HG03097 (cell line): ENCODE results near the gene ATXN3.
"Not testable (repeated sequence)": the region's sequence is repeated elsewhere in the genome, so short reads cannot be mapped to it uniquely, and the experiment has no call there.

ENCODE experiments used
- ATAC-seq: cut with Tn5 transposase; IDR thresholded peaks from one replicate; pipeline ENCODE4 v1.9.1; 2021; ENCODE audit not compliant: unreplicated experiment, low FRiP score

Gene ATXN3

DNA sequence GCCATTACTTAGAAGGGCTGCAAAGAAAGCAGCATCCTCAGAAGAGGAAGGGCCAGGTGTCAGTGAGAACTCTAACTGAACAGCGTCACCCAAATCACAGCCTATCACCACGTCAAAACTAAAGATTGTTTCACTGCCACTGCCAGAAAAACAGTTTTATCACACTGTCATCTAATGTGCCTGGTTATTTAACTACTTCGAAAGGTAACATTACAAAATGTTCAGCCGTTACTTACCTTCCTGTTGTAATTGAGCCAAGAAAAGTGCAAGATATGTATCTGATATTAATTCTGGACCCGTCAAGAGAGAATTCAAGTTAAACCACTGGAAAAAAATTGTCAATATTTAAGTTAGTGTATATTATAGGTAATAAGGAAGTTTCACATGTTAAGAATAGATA is 17.9 kb downstream of the ATXN3 start:
- ATAC-seq, result no peak

GRCh38 chr14:92074555-92074954 is 31.8 kb downstream of the ATXN3 start:
- ATAC-seq, result no peak

- no peak for ATAC-seq
Measured at GRCh38 chr14:92058006-92058917, 48.1 kb downstream of the ATXN3 start.

- ATAC-seq, result no peak
Measured at GRCh38 chr14:92049781-92050180, 56.6 kb downstream of the ATXN3 start.

GRCh38 chr14:92049221-92049620 is 57.2 kb downstream of the ATXN3 start:
- not testable (repeated sequence) for ATAC-seq

DNA sequence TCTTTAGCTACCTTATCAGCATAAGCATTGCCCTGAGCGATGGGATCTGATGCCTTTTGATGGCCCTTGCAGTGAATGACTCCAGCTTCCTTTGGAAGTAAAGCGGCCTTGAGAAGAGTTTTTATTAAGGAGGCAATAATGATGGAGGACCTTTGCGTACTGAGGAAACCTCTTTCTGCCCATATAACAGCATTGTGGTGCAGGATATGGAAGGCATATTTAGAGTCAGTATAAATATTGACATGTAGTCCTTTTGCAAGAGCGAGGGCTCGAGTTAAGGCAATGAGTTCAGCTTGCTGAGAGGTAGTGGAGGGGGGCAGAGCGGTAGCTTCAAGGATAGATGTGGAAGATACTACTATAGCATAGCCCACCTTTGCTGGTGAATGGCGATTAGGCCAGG is 60.5 kb downstream of the ATXN3 start:
- ATAC-seq, result not testable (repeated sequence)

DNA sequence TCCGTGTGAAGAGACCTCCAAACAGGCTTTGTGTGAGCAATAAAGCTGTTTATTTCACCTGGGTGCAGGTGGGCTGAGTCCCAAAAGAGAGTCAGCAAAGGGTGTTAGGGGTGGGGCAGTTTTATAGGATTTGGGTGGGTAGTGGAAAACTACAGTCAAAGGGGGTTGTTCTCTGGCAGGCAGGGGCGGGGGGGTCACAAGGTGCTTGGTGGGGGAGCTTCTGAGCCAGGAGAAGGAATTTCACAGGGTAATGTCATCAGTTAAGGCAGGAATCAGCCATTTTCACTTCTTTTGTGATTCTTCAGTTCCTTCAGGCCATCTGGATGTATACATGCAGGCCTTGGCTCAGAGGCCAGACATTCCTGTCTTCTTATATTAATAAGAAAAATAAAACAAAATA is 64.6 kb downstream of the ATXN3 start:
- ATAC-seq, result not testable (repeated sequence)

- no peak for ATAC-seq
Measured at GRCh38 chr14:92041203-92041602, 65.2 kb downstream of the ATXN3 start.

DNA sequence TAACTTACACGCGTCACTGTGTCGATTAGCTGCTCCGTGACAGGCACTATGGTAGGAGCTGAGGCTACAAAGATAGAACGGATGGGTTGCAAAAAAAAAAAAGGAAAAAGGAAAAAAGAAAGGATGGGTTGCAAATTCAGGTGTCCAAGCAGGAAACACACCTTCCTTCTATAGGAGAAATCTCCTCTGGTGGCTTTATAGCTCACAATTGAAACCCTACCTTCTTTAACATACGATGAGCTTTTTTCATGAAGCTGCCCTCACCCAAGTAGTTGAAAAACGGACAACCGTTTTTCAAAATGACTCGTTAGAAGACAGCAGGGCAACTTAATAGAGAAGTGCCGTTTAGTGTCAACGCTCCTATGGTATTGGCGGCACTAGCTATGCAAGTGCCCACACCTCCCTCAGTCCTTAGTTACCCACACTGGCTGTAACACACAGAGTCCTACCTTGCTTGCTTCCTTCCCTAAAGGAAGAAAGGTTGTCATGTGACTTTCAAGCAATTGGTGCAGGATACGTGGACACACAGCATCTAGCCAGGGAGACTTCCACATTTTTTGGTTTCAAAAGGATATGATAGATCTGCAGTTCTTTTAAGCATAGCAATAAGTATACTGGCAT is 65.8 kb downstream of the ATXN3 start:
- ATAC-seq, result no peak

DNA sequence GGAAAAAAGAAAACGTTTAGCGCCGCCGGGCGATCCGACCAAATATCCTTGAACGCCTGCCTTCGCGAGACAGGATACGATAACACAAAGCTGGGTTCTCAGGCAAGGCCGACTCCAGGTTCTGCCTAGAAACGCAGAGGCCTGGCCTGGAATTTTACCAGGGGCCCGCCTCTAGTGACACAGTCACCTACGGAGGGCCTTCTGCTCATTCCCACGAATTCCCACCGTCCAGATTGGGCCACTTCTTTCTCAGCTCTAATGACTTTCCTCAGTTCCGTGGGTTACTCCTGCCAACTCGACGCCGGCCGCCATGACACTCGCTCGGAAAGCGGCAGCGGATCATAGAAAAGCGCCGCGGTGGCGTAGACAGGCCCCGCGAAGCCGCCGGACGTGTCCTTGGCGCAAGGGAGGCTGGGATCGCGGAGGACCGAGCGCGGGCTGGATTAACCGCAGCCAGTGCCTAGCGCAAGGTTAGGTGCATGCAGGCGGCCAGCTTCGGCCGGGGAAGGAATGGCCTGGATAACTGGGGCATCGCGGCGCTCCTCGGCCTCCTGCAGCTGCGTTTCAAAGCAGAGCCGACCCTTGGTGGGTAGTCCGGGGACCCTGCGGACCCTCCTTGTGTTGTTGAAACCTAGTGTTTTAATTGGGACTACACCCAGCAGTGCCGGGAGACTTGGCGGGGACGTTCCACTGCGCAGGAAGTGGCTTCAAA is 66.5 kb downstream of the ATXN3 start, which contains the start of gene TRIP11:
Gene TRIP11, minus strand, starts transcription at position 341 of the 712 bp plus-strand sequence. CDS start 374 bp downstream, outside the sequence.
- ATAC-seq, result peak; percentile 94

GRCh38 chr14:92039063-92039718 is 67.2 kb downstream of the ATXN3 start:
- no peak for ATAC-seq

DNA sequence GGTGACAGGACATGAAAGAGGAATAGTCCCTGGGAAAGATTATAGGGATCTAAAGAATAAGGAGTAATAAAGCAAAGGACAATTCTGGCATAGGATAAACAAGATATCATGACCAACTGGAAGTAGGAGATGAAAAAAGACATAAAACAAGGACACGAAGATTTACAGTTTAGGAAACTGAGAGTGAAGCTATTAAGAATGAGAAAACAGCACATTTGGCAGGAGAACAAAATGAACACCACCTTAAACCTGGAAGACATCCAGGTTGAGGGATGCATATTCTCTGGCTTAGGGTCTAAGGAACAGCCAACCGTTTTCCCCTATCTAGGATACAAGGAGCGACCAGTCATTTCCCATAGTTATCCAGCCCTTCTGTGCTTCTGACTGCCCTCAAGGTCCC is 68.4 kb downstream of the ATXN3 start:
- ATAC-seq, result no peak

GRCh38 chr14:92035890-92036289 is 70.5 kb downstream of the ATXN3 start:
- ATAC-seq, result no peak

DNA sequence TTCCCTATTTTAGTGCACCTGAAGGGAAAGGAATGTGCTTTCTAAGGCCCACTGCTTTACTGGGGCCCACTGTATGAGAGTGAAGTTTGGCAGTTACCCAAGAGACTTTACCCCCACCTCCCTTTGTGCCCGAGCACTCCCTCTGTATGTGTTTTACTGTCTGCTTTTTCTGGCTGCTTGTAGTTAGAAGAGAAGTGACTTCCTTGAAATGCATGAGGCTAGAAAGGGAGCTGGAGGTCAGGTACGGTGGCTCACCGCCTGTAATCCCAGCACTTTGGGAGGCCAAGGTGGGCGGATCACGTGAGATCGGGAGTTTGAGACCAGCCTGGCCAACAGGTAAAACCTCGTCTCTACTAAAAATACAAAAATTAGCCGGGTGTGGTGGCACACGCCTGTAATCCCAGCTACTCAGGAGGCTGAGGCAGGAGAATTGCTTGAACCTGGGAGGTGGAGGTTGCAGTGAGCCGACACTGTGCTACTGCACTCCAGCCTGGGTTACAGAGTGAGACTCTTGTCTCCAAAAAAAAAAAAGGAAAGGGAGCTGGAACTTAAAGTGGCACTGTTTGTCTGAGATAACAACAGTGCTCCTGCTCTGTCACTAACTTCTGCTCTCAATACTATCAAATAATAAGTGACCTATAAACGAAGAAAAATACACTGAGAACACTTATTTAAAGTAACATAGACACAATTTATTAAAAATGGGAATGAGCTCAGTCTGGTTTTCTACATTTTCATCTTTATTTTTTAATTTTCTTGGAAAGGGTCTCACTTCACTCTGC is 72.3 kb downstream of the ATXN3 start:
- no peak for ATAC-seq

DNA sequence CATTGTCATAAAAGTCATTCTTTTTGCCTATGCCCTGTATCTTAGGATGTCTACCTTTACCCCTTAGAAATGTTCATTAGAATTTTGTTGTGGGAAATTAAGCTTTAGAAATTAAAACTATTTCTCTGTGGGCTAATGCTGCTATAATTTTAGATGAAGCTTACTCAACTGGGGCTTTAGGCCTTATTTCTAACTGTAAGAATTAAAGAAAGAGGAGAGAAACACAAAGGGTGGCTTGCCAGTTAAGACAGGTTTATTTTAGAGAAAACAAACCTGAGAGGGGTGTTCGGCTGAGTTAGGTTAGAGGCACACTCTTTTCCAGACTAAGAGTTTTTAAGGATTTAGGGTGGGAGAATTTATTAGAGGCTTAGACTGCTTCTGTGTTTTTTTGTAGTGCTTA is 72.9 kb downstream of the ATXN3 start:
- no peak for ATAC-seq

DNA sequence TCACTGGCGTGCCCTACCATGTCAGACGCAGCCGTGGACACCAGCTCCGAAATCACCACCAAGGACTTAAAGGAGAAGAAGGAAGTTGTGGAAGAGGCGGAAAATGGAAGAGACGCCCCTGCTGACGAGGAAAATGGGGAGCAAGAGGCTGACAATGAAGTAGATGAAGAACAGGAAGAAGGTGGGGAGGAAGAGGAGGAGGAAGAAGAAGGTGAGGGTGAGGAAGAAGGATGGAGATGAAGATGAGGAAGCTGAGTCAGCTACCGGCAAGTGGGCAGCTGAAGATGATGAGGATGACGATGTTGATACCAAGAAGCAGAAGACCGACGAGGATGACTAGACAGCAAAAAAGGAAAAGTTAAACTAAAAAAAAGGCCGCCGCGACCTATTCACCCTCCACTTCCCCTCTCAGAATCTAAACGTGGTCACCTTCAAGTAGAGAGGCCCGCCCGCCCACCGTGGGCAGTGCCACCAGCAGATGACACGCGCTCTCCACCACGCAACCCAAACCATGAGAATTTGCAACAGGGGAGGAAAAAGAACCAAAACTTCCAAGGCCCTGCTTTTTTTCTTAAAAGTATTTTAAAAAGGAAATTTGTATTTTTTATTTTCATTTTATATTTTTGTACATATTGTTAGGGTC is 79.7 kb downstream of the ATXN3 start:
- ATAC-seq, result no peak

- ATAC-seq, result no peak
Measured at GRCh38 chr14:92022036-92022435, 84.3 kb downstream of the ATXN3 start.

- ATAC-seq, result no peak
Measured at GRCh38 chr14:92021523-92021922, 84.9 kb downstream of the ATXN3 start.

DNA sequence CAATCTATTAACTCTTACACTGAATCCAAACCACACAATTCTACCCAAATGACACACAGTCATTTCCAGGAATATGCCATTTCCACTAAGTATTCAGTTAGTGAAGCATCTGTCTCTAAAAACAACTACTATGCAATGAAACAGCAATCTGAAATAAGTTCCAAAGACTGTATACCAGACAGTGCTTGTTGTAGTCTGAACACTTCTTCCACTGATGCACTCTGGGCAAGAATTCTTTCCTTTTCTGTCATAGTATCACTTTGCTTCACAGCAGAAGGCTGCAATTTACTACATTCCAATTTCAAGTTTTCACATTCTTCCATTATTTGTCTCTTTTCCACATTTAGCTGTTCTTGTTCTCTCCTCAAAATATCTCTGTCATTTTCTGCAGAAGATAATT is 92.3 kb downstream of the ATXN3 start:
- ATAC-seq, result no peak
